Smooth muscle cell (in vitro differentiated cells): ENCODE data around the gene BCL7C. TPM values are rescaled to one million over a fixed set of nuclear protein-coding genes. Genes with fewer than 3 reads are reported as not detected.

Source experiments
- DNase-seq: peaks from one replicate; lab custom pipeline; 2025; ENCODE audit not compliant: unreplicated experiment; lab: John Stamatoyannopoulos, UW
- H2AFZ ChIP-seq: fragments of 200-600 bp; sonication (generic); 2 replicates; pipeline ENCODE4 v1.6.0; 2016; ENCODE audit warnings: antibody characterized with exemption, low read depth, mild to moderate bottlenecking
- H3F3A ChIP-seq: fragments of 200-600 bp; sonication (generic); 2 replicates; pipeline ENCODE4 v1.6.0; 2017; ENCODE audit warnings: antibody characterized with exemption, low read depth
- H3K27ac ChIP-seq: fragments of 200-600 bp; sonication (generic); 2 replicates; pipeline ENCODE4 v1.5.1; 2016; ENCODE audit warnings: low read depth, mild to moderate bottlenecking
- H3K27me3 ChIP-seq: fragments of 200-600 bp; sonication (generic); 2 replicates; pipeline ENCODE4 v1.6.1; 2016; ENCODE audit warnings: low read depth, mild to moderate bottlenecking
- H3K36me3 ChIP-seq: fragments of 200-600 bp; sonication (generic); 2 replicates; pipeline ENCODE4 v1.5.1; 2016; ENCODE audit warnings: low read depth
- H3K4me1 ChIP-seq: fragments of 200-600 bp; sonication (generic); 2 replicates; pipeline ENCODE4 v1.5.1; 2016; ENCODE audit warnings: low read depth
- H3K4me2 ChIP-seq: fragments of 200-600 bp; sonication (generic); 2 replicates; pipeline ENCODE4 v1.6.0; 2016; ENCODE audit warnings: mild to moderate bottlenecking
- H3K4me3 ChIP-seq: fragments of 200-600 bp; sonication (generic); 2 replicates; pipeline ENCODE4 v1.5.1; 2016; ENCODE audit warnings: mild to moderate bottlenecking
- H3K79me2 ChIP-seq: fragments of 200-600 bp; sonication (generic); 2 replicates; pipeline ENCODE4 v1.6.0; 2016; ENCODE audit warnings: low read depth, mild to moderate bottlenecking
- H3K9ac ChIP-seq: fragments of 200-600 bp; sonication (generic); 2 replicates; pipeline ENCODE4 v1.6.0; 2016; ENCODE audit warnings: low read depth
- H3K9me3 ChIP-seq: fragments of 200-600 bp; sonication (generic); replicated peaks from 2 replicates; pipeline ENCODE4 v1.5.1; 2016; ENCODE audit warnings: low read depth
- H4K20me1 ChIP-seq: fragments of 200-600 bp; sonication (generic); 2 replicates; pipeline ENCODE4 v1.6.0; 2016; ENCODE audit warnings: low read depth
- WGBS: methylation state at CpG from one replicate; pipeline ENCODE4 v1.1.7; 2016; ENCODE audit warnings: low lambda C conversion rate; 5-methylcytosine and 5-hydroxymethylcytosine counted together
- polyA plus RNA-seq: library from polyadenylated mRNA; unstranded; fragments of >200 nt; fragmentation: Nextera tagmentation; extraction: Ambion mirVana; gene quantifications from 2 replicates; pipeline ENCODE4 v1.2.1, GENCODE V29; 2016
- total RNA-seq: library from RNA; depleted of rRNA; stranded (reverse); fragments of >200 nt; gene quantifications from 2 replicates; pipeline ENCODE4 v1.2.3, GENCODE V29; 2014
- TF ChIP-seq, protein P1 (sequence below): fragments of 200-600 bp; sonication (generic); IDR thresholded peaks from 2 replicates; pipeline ENCODE4 v1.5.1; 2017; ENCODE audit warnings: borderline replicate concordance, mild to moderate bottlenecking, antibody characterized with exemption; ENCODE audit not compliant: insufficient read depth, poor library complexity, severe bottlenecking

BCL7C gene
- total and polyA plus RNA-seq, 2 experiments from 2014 or later = 34.2 to 76.1 TPM

DNA sequence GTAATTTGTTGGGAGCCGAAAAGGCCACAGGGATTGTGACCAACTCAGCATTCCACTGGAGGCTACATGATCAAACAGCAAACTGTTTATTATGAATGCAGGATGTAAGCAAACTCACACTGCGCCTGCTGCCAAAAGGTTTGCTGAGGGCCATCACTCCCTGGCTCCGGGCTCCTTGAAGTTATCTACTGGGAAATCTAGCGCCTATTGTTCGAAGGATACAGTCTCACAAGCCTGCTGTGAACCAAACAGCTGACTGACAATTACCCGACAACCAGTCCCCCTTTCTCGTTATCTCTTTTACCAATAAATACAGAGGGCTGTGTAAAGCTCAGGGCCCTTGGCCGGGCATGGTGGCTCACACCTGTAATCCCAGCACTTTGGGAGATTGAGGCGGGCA is 52.5 kb downstream of the BCL7C start:
- Histone ChIP-seq H4K20me1 (no peaks in the 10 kb centered on the region), H3F3A (peaks cover 6% of the 10 kb centered on the region), H3K79me2 (no peaks in the 10 kb centered on the region), H3K36me3 (no peaks in the 10 kb centered on the region), H3K27ac (no peak overlapping the region), H3K4me3 (no peak overlapping the region), H3K4me2 (no peak overlapping the region), H3K27me3 (no peaks in the 10 kb centered on the region), H3K9me3 (no peaks in the 10 kb centered on the region), H3K4me1 (no peaks in the 10 kb centered on the region), H3K9ac (no peak overlapping the region), H2AFZ (no peak overlapping the region)
- no peak for DNase-seq
- WGBS = 93% methylated on average over 9 of the region's 9 CpGs
- TF ChIP-seq, protein P1, sequence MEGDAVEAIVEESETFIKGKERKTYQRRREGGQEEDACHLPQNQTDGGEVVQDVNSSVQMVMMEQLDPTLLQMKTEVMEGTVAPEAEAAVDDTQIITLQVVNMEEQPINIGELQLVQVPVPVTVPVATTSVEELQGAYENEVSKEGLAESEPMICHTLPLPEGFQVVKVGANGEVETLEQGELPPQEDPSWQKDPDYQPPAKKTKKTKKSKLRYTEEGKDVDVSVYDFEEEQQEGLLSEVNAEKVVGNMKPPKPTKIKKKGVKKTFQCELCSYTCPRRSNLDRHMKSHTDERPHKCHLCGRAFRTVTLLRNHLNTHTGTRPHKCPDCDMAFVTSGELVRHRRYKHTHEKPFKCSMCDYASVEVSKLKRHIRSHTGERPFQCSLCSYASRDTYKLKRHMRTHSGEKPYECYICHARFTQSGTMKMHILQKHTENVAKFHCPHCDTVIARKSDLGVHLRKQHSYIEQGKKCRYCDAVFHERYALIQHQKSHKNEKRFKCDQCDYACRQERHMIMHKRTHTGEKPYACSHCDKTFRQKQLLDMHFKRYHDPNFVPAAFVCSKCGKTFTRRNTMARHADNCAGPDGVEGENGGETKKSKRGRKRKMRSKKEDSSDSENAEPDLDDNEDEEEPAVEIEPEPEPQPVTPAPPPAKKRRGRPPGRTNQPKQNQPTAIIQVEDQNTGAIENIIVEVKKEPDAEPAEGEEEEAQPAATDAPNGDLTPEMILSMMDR = no peak

DNA sequence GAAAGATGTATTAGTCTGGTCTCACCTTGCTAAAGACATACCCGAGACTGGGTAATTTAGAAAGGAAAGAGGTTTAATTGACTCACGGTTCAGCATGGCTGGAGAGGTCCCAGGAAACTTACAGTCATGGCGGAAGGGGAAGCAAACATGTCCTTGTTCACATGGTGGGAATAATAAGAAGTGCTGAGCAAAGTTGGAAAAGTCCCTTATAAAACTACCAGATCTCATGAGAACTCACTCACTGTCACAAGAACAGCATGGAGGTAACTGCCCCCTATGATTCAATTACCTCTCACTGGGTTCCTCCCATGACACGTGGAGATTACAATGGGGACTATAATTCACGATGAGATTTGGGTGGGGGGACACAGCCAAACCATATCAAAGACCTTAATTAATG is 53.3 kb downstream of the BCL7C start:
- Histone ChIP-seq H3K4me1 (no peaks in the 10 kb centered on the region), H2AFZ (no peak overlapping the region), H3K27ac (no peak overlapping the region), H3K4me2 (no peak overlapping the region), H3F3A (peaks cover 4% of the 10 kb centered on the region), H3K27me3 (no peaks in the 10 kb centered on the region), H3K79me2 (no peaks in the 10 kb centered on the region), H3K36me3 (no peaks in the 10 kb centered on the region), H3K9me3 (no peaks in the 10 kb centered on the region), H4K20me1 (no peaks in the 10 kb centered on the region), H3K4me3 (no peak overlapping the region), H3K9ac (no peak overlapping the region)
- TF ChIP-seq, protein P1 = no peak
- no peak for DNase-seq
- WGBS = 86% methylated on average over 5 of the region's 5 CpGs

DNA sequence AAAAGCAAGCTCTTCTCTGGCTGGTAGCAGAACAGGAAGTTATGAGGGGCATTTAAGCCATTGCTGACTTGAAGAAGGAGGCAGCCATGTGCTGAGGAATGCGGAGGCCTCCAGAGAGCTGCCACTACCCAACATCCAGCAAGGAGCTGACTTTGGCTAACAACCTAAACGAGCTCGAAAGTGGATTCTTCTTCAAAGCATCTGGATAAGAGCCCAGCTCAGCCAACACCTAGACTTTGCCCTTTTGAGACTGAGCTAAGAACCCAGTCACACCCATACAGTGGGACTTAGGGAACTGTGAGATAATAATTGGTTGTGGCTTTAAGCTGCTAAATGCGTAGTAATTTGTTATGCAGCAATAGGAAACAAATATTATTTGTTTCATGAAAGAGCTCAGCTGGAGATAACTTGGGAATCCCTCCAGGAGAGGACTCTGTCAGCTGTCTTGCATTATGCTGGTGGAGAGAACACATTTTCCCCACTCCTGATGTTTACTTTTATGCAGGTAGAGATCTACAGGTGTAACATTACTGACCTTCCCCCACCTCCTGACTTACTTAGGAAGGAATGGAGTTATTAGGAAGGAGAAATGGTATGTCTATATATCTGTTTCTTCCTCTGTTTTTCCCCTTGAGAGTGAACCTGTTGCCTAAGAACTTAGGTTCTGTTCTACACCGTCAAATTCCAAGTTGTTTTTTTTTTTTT is 54.2 kb downstream of the BCL7C start:
- no peak overlapping the region for H3K4me2 ChIP-seq
- H3K4me3 ChIP-seq = no peak overlapping the region
- no peak overlapping the region for H2AFZ ChIP-seq
- no peaks in the 10 kb centered on the region for H3K27me3 ChIP-seq
- H3F3A ChIP-seq = no peaks in the 10 kb centered on the region
- H3K9ac ChIP-seq = no peak overlapping the region
- WGBS = 66% methylated on average over 5 of the region's 5 CpGs
- TF ChIP-seq, protein P1 = no peak
- H3K9me3 ChIP-seq = no peaks in the 10 kb centered on the region
- DNase-seq = no peak
- no peak overlapping the region for H3K27ac ChIP-seq
- H3K79me2 ChIP-seq = no peaks in the 10 kb centered on the region
- H3K4me1 ChIP-seq = no peaks in the 10 kb centered on the region
- H4K20me1 ChIP-seq = no peaks in the 10 kb centered on the region
- no peaks in the 10 kb centered on the region for H3K36me3 ChIP-seq
